ENCODE results near the gene GRK4. TPM values are rescaled to one million over a fixed set of nuclear protein-coding genes. Genes with fewer than 3 reads are reported as not detected.
"Not testable (repeated sequence)": the region's sequence is repeated elsewhere in the genome, so short reads cannot be mapped to it uniquely, and the experiment has no call there.

Gene GRK4
- total and polyA plus RNA-seq, 3 experiments from 2014 or later: 2.5 to 7.7 (median 5.4) TPM

DNA sequence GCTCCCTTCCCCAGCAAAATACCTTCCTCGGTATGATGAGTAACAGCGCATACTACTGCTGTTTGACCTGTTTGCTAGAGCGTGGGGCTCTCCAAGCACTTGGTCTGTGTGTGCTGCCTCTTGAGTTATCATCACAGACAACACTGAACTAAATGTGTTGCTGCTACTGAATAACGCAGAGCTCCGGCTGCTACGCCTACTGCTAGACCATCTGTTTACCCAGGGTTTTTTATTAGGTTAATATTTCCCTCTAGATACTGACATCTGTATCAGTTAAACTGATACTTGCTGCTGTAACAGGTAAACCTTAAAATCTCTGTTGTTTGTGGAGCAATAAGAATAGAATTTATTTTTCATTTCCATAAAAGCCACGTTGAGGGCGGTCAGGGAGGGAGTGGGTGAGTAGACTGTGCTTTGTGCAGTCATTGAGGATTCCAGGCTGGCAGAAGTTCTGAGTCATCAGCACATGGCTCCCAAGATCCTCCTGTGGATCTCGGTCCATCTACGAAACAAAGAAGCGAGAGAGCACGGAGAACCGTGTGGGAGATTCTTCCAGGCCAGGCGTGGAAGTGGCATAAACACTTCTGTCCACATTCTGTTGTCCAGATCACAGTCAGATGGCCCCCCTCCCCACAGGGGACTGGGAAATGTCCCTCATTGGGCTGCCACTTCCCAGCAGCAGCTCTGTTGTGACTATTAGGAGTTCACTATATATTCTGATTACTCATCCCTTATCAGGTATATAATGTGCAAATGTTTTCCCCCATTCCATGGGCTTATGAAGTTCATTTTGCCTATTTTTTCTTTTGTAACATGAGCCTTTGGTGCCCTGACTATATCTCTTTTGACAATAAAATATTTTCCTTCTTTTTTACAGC is 14.1 kb downstream of the GRK4 start:
- Mint-ChIP-seq H3K4me3 (no peak overlapping the region), H3K27ac (no peak overlapping the region), H3K27me3 (peaks cover 3 to 4% of the 10 kb centered on the region in 2 donors), H3K9me3 (peaks cover 0 to 3% (median 0%) of the 10 kb centered on the region in 5 donors), H3K4me1 (peaks cover 0 to 4% (median 0%) of the 10 kb centered on the region in 3 donors), H3K36me3 (no peaks in the 10 kb centered on the region)
- Histone ChIP-seq H3K36me3 (ENCODE audit: insufficient read depth, low read length) (no peaks in the 10 kb centered on the region), H3K4me1 (ENCODE audit: insufficient read depth, low read length) (peaks cover 5% of the 10 kb centered on the region), H3K9me3 (ENCODE audit: low read length) (no peaks in the 10 kb centered on the region), H3K27ac (ENCODE audit: low read depth, low read length) (no peak overlapping the region), H3K27me3 (ENCODE audit: insufficient read depth, low read length, poor library complexity, severe bottlenecking) (no peaks in the 10 kb centered on the region), H3K4me3 (ENCODE audit: low read length) (no peak overlapping the region)
- DNase-seq: no peak
- ChIA-PET CTCF (interaction anchor here (0.7 to 2.2 kb wide), 15 partner anchors 14 to 226 kb away, joined by 3 to 12 read pairs (median 3); partner anchors contain the start of genes GRK4 and NOP14), POLR2A (interaction anchor here (1.4 kb wide), 1 partner anchor 14 kb away, joined by 4 read pairs; the partner anchor contains the start of genes GRK4 and NOP14)

DNA sequence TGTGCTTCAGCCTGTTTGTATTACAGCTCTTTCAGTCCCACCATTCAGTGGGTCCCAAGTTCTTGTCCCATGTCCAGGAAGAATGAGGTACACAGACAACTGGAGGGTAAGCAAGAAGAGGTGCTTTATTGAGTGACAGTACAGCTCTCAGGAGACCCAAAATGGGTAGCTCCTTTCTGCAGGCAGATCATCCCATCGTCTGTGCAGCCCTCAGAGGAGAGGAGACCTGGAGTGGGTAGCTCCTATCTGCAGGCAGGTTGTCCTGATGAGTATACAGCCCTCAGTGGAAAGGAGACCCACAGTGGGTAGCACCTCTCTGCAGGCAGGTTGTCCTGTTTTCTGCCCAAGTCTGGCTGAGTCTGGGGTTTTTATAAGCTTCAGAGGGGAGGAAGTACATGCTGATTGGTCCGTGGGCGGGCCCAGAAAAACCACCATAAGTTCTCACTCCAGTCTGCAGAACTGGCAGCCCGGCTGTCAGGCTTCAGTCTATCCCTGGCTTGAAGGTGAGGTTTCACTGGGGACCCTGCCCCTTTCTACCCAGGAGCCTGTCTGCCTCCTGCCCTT is 18.0 kb downstream of the GRK4 start:
- Mint-ChIP-seq H3K36me3 (peaks cover 0 to 4% (median 0%) of the 10 kb centered on the region in 3 donors), H3K27ac (no peak overlapping the region), H3K4me3 (no peak overlapping the region), H3K9me3 (peaks cover 0 to 5% (median 2%) of the 10 kb centered on the region in 5 donors), H3K4me1 (peaks cover 0 to 4% (median 0%) of the 10 kb centered on the region in 3 donors), H3K27me3 (peaks cover 2 to 3% of the 10 kb centered on the region in 2 donors)
- H3K9me3 ChIP-seq (ENCODE audit: low read length): no peaks in the 10 kb centered on the region
- no peak for DNase-seq
- ChIA-PET CTCF (interaction anchor here (1.0 to 1.4 kb wide), 2 partner anchors 18 to 57 kb away, joined by 3 to 4 read pairs; partner anchors contain the start of genes GRK4 and NOP14), POLR2A (no interaction called here)
- no peak overlapping the region for H3K27ac ChIP-seq (ENCODE audit: low read depth, low read length)
- H3K4me3 ChIP-seq (ENCODE audit: low read length): no peak overlapping the region
- no peaks in the 10 kb centered on the region for H3K36me3 ChIP-seq (ENCODE audit: insufficient read depth, low read length)
- no peaks in the 10 kb centered on the region for H3K27me3 ChIP-seq (ENCODE audit: insufficient read depth, low read length, poor library complexity, severe bottlenecking)
- H3K4me1 ChIP-seq (ENCODE audit: insufficient read depth, low read length): peaks cover 5% of the 10 kb centered on the region

DNA sequence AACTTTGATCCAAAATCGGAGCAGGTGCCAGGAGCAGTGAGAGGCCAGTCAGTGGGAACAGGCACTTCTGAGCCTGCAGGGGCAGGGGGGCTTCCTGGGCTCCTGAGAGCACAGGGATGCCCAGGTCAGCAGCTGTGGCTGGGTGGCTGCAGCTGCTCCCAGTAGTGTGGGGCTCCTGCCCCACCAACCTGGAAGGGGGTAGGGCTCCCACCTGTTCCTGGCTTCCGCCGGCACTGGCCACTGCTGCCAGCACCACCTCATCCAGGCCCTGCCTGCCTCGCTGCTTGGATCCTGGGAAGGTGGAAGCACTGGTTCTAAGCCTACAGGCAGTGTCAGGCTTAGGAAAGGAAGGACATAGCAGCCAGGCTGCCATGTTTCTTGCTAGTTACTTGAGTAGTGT is 18.6 kb downstream of the GRK4 start:
- ChIA-PET CTCF (no interaction called here), POLR2A (no interaction called here)
- no peak for DNase-seq

DNA sequence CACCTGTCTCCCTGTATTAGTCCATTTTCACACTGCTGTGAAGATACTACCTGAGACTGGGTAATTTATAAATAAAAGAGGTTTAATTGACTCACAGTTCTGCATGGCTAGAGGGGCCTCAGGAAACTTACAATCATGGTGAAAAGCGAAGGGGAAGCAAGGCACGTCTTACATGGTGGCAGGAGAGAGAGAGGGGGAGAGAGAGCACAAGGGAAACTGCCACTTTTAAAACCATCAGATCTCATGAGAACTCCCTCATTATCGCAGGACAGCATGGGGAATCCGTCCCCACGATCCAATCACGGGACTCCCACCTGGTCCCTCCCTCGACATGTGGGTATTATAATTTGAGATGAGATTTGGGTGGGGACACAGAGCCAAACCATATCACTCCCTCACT is 20.3 kb downstream of the GRK4 start:
- H3K27me3 ChIP-seq (ENCODE audit: insufficient read depth, low read length, poor library complexity, severe bottlenecking); H3K4me3 ChIP-seq (ENCODE audit: low read length); H3K27ac ChIP-seq (ENCODE audit: low read depth, low read length); H3K9me3 ChIP-seq (ENCODE audit: low read length); H3K36me3 ChIP-seq (ENCODE audit: insufficient read depth, low read length); H3K4me1 ChIP-seq (ENCODE audit: insufficient read depth, low read length); H3K4me3 Mint-ChIP-seq; H3K9me3 Mint-ChIP-seq; H3K36me3 Mint-ChIP-seq; CTCF ChIA-PET; H3K4me1 Mint-ChIP-seq; H3K27ac Mint-ChIP-seq; DNase-seq; POLR2A ChIA-PET: not testable (repeated sequence)
- peaks cover 4 to 14% of the 10 kb centered on the region in 2 donors for H3K27me3 Mint-ChIP-seq

More for the DNA sequence above, 18.6 kb downstream of the GRK4 start:
- no peak overlapping the region for H3K4me3 ChIP-seq (ENCODE audit: low read length)
- no peaks in the 10 kb centered on the region for H3K36me3 ChIP-seq (ENCODE audit: insufficient read depth, low read length)
- Mint-ChIP-seq H3K4me3 (no peak overlapping the region), H3K27ac (peak overlapping the region in 1 of 8 donors; percentile 47), H3K27me3 (peaks cover 2 to 4% of the 10 kb centered on the region in 2 donors), H3K9me3 (peaks cover 0 to 5% (median 2%) of the 10 kb centered on the region in 5 donors), H3K4me1 (peaks cover 0 to 4% (median 0%) of the 10 kb centered on the region in 3 donors), H3K36me3 (peaks cover 0 to 4% (median 0%) of the 10 kb centered on the region in 3 donors)
- H3K4me1 ChIP-seq (ENCODE audit: insufficient read depth, low read length): peaks cover 5% of the 10 kb centered on the region
- no peaks in the 10 kb centered on the region for H3K9me3 ChIP-seq (ENCODE audit: low read length)
- H3K27ac ChIP-seq (ENCODE audit: low read depth, low read length): no peak overlapping the region
- no peaks in the 10 kb centered on the region for H3K27me3 ChIP-seq (ENCODE audit: insufficient read depth, low read length, poor library complexity, severe bottlenecking)

DNA sequence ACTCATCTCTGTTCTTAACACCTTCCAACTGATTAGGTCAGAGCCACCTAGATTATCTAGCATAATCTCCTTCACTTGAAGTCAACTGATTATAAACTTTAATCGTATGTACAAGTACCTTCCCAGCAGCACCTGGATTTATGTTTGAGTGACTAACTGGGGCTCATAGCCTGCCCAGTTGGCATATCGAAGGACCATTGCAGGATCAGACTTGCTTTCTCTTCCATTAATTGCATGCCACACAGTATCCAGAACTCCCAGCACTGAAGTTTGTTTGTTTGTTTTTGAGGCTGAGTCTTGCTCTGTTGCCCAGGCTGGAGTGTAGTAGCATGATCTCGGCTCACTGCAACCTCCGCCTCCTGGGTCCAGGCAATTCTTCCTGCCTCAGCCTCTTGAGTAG is 27.9 kb downstream of the GRK4 start:
- H3K4me3 Mint-ChIP-seq: no peak overlapping the region
- no peaks in the 10 kb centered on the region for H3K36me3 ChIP-seq (ENCODE audit: insufficient read depth, low read length)
- ChIA-PET CTCF (interaction anchor here (1.3 kb wide), 1 partner anchor 13 kb away, joined by 4 read pairs; no protein-coding TSS in a partner anchor), POLR2A (interaction anchor here (1.1 kb wide), 1 partner anchor 27 kb away, joined by 3 read pairs; the partner anchor contains the start of gene GRK4)
- H3K27ac Mint-ChIP-seq: peak overlapping the region in 1 of 8 donors; percentile 27
- H3K9me3 ChIP-seq (ENCODE audit: low read length): no peaks in the 10 kb centered on the region
- H3K36me3 Mint-ChIP-seq: no peaks in the 10 kb centered on the region
- H3K4me3 ChIP-seq (ENCODE audit: low read length): no peak overlapping the region
- peaks cover 0 to 2% (median 0%) of the 10 kb centered on the region in 5 donors for H3K9me3 Mint-ChIP-seq
- H3K27me3 ChIP-seq (ENCODE audit: insufficient read depth, low read length, poor library complexity, severe bottlenecking): no peaks in the 10 kb centered on the region
- no peak for DNase-seq
- H3K27me3 Mint-ChIP-seq: peaks cover 14 to 39% of the 10 kb centered on the region in 2 donors
- no peaks in the 10 kb centered on the region for H3K4me1 Mint-ChIP-seq
- H3K27ac ChIP-seq (ENCODE audit: low read depth, low read length): no peak overlapping the region
- H3K4me1 ChIP-seq (ENCODE audit: insufficient read depth, low read length): no peaks in the 10 kb centered on the region

DNA sequence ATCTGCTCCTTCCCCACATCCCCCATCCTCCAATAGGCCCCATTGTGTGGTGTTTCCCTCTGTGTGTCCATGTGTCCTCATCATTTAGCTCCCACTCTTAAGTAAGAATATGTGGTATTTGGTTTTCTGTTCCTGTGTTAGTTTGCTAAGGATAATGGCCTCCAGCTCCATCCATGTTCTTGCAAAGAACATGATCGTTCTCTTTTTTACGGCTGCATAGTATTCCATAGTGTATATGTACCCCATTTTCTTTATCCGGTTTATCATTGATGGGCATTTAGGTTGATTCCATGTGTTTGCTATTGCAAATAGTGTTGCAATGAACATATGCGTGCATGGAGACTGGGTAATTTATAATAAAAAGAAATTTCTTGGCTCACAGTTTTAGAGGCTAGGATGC is 31.5 kb downstream of the GRK4 start:
- Histone ChIP-seq H3K36me3 (ENCODE audit: insufficient read depth, low read length) (no peaks in the 10 kb centered on the region), H3K27ac (ENCODE audit: low read depth, low read length) (no peak overlapping the region), H3K4me1 (ENCODE audit: insufficient read depth, low read length) (no peaks in the 10 kb centered on the region), H3K27me3 (ENCODE audit: insufficient read depth, low read length, poor library complexity, severe bottlenecking) (no peaks in the 10 kb centered on the region), H3K4me3 (ENCODE audit: low read length) (no peak overlapping the region), H3K9me3 (ENCODE audit: low read length) (no peaks in the 10 kb centered on the region)
- ChIA-PET CTCF (no interaction called here), POLR2A (no interaction called here)
- no peak overlapping the region for H3K27ac Mint-ChIP-seq
- H3K4me3 Mint-ChIP-seq: no peak overlapping the region
- H3K4me1 Mint-ChIP-seq: no peaks in the 10 kb centered on the region
- no peaks in the 10 kb centered on the region for H3K36me3 Mint-ChIP-seq
- H3K9me3 Mint-ChIP-seq: no peaks in the 10 kb centered on the region
- DNase-seq: no peak
- peaks cover 12 to 23% of the 10 kb centered on the region in 2 donors for H3K27me3 Mint-ChIP-seq

DNA sequence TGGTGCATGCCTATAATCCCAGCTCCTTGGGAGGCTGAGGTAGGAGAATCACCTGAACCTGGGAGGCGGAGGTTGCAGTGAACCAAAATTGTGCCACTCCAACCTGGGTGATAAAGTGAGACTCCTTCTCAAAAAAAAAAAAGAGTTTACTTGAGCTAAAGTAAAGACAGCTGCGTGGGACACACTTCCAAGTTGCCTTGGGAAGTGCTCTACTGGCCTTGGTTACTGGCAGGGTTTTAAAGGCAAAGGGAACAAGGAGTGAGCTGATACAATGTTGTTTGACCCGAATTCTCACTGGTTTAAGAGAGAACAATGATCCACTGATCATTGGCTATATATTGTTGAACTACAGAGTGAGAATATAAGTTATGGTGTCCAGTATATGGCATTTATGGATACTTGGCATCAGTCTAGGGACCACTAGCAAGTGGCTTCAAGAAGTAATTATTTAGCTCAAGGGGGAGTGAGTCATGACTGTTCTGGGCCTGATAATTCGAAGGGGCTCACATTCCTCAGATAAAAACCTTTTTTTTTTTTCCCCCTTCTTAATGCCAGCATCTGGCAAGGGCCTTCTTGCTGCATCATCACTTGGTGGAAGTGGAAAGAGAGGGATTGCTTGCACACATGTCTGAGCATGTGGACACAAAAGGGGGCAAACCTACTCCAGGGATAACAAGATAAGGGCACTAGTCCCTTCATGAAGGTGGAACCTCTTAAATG is 32.3 kb downstream of the GRK4 start:
- Histone ChIP-seq H3K4me3 (ENCODE audit: low read length) (no peak overlapping the region), H3K36me3 (ENCODE audit: insufficient read depth, low read length) (no peaks in the 10 kb centered on the region), H3K4me1 (ENCODE audit: insufficient read depth, low read length) (no peaks in the 10 kb centered on the region), H3K27ac (ENCODE audit: low read depth, low read length) (no peak overlapping the region), H3K27me3 (ENCODE audit: insufficient read depth, low read length, poor library complexity, severe bottlenecking) (no peaks in the 10 kb centered on the region), H3K9me3 (ENCODE audit: low read length) (no peaks in the 10 kb centered on the region)
- ChIA-PET POLR2A (no interaction called here), CTCF (interaction anchor here (1.1 kb wide), 1 partner anchor 17 kb away, joined by 3 read pairs; no protein-coding TSS in a partner anchor)
- H3K36me3 Mint-ChIP-seq: no peaks in the 10 kb centered on the region
- H3K4me1 Mint-ChIP-seq: no peaks in the 10 kb centered on the region
- DNase-seq: no peak
- H3K9me3 Mint-ChIP-seq: no peaks in the 10 kb centered on the region
- H3K27ac Mint-ChIP-seq: no peak overlapping the region
- H3K27me3 Mint-ChIP-seq: peaks cover 12 to 21% of the 10 kb centered on the region in 2 donors
- no peak overlapping the region for H3K4me3 Mint-ChIP-seq
